ENCODE data around the gene AP2A2.

DNA sequence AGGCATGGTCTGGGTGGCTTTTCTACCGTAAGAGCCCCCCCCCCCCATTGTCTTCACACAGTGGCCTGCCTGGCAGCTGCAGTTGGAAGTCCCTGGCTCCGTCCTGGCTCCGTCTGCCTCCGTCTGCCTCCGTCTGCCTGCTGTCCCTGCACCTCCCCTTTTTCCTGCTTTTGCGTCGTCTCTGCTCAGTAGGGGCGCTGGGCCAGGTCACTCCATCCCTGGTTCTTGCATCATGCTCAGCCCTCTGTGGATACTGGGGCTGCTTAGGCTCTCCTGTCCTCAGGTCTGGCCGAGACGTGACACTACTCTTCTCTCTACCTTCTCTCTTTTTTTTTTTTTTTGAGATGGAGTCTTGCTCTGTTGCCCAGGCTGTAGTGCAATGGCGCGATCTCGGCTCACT is 27.8 kb downstream of the AP2A2 start:
- TF ChIP-seq GATA2 (IDR thresholded peaks at IDR 0.05; ENCODE audit: low read depth, low read length) (no peak), GATA3 (IDR thresholded peaks at IDR 0.05; ENCODE audit: low read depth, low read length) (no peak)

All from SH-SY5Y (cell line).